H1 (cell line): ENCODE measurements around the gene CCNG2. TPM values are rescaled to one million over a fixed set of nuclear protein-coding genes. Genes with fewer than 3 reads are reported as not detected.

Experiments
- POLR2AphosphoS5 ChIP-seq: IDR thresholded peaks from 2 replicates; pipeline ENCODE4 v1.6.1; 2011; ENCODE audit warnings: low read depth, low read length
- SIRT6 ChIP-seq: IDR thresholded peaks from one replicate; pipeline ENCODE4 v1.7.1; 2012; ENCODE audit warnings: low read length, inconsistent platforms
- TBP ChIP-seq: IDR thresholded peaks from 2 replicates; pipeline ENCODE4 v1.6.1; 2011; ENCODE audit warnings: low read depth, low read length, improper control_type of control experiment
- polyA plus RNA-seq, 7 experiments: library from polyadenylated mRNA; depleted of rRNA in 3 of 7; stranded (reverse) in 5 of 7; unstranded in 2 of 7; fragments of >200 nt in 5 of 7; fragments of 200-250 nt in 2 of 7; gene quantifications; 1 replicate in 5 of 7; 2 replicates in 1 of 7; 4 replicates in 1 of 7; pipeline versions ENCODE4 v1.2.1 to v1.2.3, GENCODE V29; 2011 to 2013; ENCODE audit warnings: missing spikeins in 2 of 7, mixed read lengths in 2 of 7
- total RNA-seq: library from RNA; stranded (reverse); fragmentation: NEBNext Ultra II Directional; extraction: Animal tissue kit (Norgen Biotek cat#: 25700); gene quantifications from 2 replicates; pipeline ENCODE4 v1.2.1, GENCODE V29; 2021

Gene CCNG2
- total and polyA plus RNA-seq, 2 of the 8 experiments (the other 6 are each of a cell fraction or from before 2014, with no cell fraction given), result 3.5 to 13.9 TPM

DNA sequence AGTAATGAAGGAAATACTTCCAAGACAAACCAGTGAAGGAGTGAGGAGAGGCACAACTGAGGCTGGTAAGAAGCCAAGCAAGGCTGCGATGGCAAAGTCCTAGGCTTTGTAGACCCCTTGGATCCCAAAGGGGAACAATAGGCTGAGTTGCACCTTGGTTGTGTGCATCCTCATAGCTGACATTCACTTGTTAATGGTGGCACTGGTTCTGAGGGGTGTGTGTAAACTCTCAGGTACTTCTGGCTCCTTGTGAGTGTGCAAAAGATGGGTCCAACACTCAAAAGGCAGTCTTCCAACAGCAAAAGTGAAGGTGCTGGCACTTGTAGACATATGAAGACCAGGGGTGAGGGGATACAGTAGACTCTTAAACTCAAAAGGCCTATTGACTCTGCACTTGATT, 60.5 kb downstream of the CCNG2 start (continued):
- TF ChIP-seq SIRT6 (no peak), TBP (no peak), POLR2AphosphoS5 (no peak)
- TF ChIP-seq, all 59 proteins: peak for 0
